Measurements from ENCODE around the gene MTPN.

The MTPN gene

GRCh38 chr7:135910393-135911036 is 66.6 kb downstream of the MTPN start:
- no peak overlapping the region for H3K4me2 ChIP-seq (ENCODE audit: low read depth, low read length)
- TF ChIP-seq EZH2phosphoT487 (IDR thresholded peaks at IDR 0.05; ENCODE audit: low read length) (no peak), EZH2 (optimal IDR thresholded peaks at IDR 0.05; ENCODE audit: low read depth, low read length) (no peak), CTCF (IDR thresholded peaks at IDR 0.05; ENCODE audit: low read length) (no peak)
- H4K20me1 ChIP-seq (ENCODE audit: insufficient read depth, low read length), result no peaks in the 10 kb centered on the region
- no peak overlapping the region for H3K27ac ChIP-seq (ENCODE audit: low read length)
- H3K9me2 ChIP-seq (replicated peaks; ENCODE audit: insufficient read depth, low read length), result no peaks in the 10 kb centered on the region
- H3F3A ChIP-seq (ENCODE audit: insufficient read depth, low read length), result no peaks in the 10 kb centered on the region
- H3K27me3 ChIP-seq (replicated peaks; ENCODE audit: insufficient read depth, low read length), result no peaks in the 10 kb centered on the region
- H3K36me3 ChIP-seq (replicated peaks; ENCODE audit: insufficient read depth, low read length), result no peaks in the 10 kb centered on the region
- no peak overlapping the region for H3K9ac ChIP-seq (ENCODE audit: low read length)
- no peaks in the 10 kb centered on the region for H3K9me3 ChIP-seq (replicated peaks; ENCODE audit: insufficient read depth, low read length)
- no peak overlapping the region for H3K4me3 ChIP-seq (ENCODE audit: low read length)
- H2AFZ ChIP-seq (ENCODE audit: low read length), result no peak overlapping the region
- no peaks in the 10 kb centered on the region for H3K79me2 ChIP-seq (ENCODE audit: low read length)
- H3K4me1 ChIP-seq (ENCODE audit: low read length), result no peaks in the 10 kb centered on the region
- no peak for DNase-seq

- no peak for DNase-seq
- no peak overlapping the region for H3K4me2 ChIP-seq (ENCODE audit: low read depth, low read length)
- no peaks in the 10 kb centered on the region for H3K36me3 ChIP-seq (replicated peaks; ENCODE audit: insufficient read depth, low read length)
Measured at GRCh38 chr7:135905858-135906257, 71.3 kb downstream of the MTPN start.

GRCh38 chr7:135905355-135905754 is 71.8 kb downstream of the MTPN start:
- no peak overlapping the region for H3K27ac ChIP-seq (ENCODE audit: low read length)
- H3K4me2 ChIP-seq (ENCODE audit: low read depth, low read length), result no peak overlapping the region
- no peak overlapping the region for H2AFZ ChIP-seq (ENCODE audit: low read length)
- H3K4me3 ChIP-seq (ENCODE audit: low read length), result no peak overlapping the region
- H3K36me3 ChIP-seq (replicated peaks; ENCODE audit: insufficient read depth, low read length), result no peaks in the 10 kb centered on the region
- no peaks in the 10 kb centered on the region for H3K9me3 ChIP-seq (replicated peaks; ENCODE audit: insufficient read depth, low read length)
- no peaks in the 10 kb centered on the region for H3F3A ChIP-seq (ENCODE audit: insufficient read depth, low read length)
- H3K27me3 ChIP-seq (replicated peaks; ENCODE audit: insufficient read depth, low read length), result no peaks in the 10 kb centered on the region
- no peaks in the 10 kb centered on the region for H4K20me1 ChIP-seq (ENCODE audit: insufficient read depth, low read length)
- H3K9ac ChIP-seq (ENCODE audit: low read length), result no peak overlapping the region
- no peaks in the 10 kb centered on the region for H3K9me2 ChIP-seq (replicated peaks; ENCODE audit: insufficient read depth, low read length)
- no peak for TF ChIP-seq EZH2phosphoT487 (IDR thresholded peaks at IDR 0.05; ENCODE audit: low read length)
- no peak for TF ChIP-seq CTCF (IDR thresholded peaks at IDR 0.05; ENCODE audit: low read length)
- no peak for TF ChIP-seq EZH2 (optimal IDR thresholded peaks at IDR 0.05; ENCODE audit: low read depth, low read length)
- DNase-seq, result no peak
- H3K79me2 ChIP-seq (ENCODE audit: low read length), result no peaks in the 10 kb centered on the region
- no peaks in the 10 kb centered on the region for H3K4me1 ChIP-seq (ENCODE audit: low read length)

More at GRCh38 chr7:135905858-135906257, 71.3 kb downstream of the MTPN start:
- H2AFZ ChIP-seq (ENCODE audit: low read length), result no peak overlapping the region
- H3K27me3 ChIP-seq (replicated peaks; ENCODE audit: insufficient read depth, low read length), result no peaks in the 10 kb centered on the region
- no peak overlapping the region for H3K27ac ChIP-seq (ENCODE audit: low read length)
- no peaks in the 10 kb centered on the region for H3K9me2 ChIP-seq (replicated peaks; ENCODE audit: insufficient read depth, low read length)
- no peaks in the 10 kb centered on the region for H3F3A ChIP-seq (ENCODE audit: insufficient read depth, low read length)
- H3K9me3 ChIP-seq (replicated peaks; ENCODE audit: insufficient read depth, low read length), result no peaks in the 10 kb centered on the region
- H3K4me1 ChIP-seq (ENCODE audit: low read length), result no peaks in the 10 kb centered on the region
- TF ChIP-seq EZH2phosphoT487 (IDR thresholded peaks at IDR 0.05; ENCODE audit: low read length) (no peak), CTCF (IDR thresholded peaks at IDR 0.05; ENCODE audit: low read length) (no peak), EZH2 (optimal IDR thresholded peaks at IDR 0.05; ENCODE audit: low read depth, low read length) (no peak)
- no peak overlapping the region for H3K4me3 ChIP-seq (ENCODE audit: low read length)
- no peaks in the 10 kb centered on the region for H3K79me2 ChIP-seq (ENCODE audit: low read length)
- no peak overlapping the region for H3K9ac ChIP-seq (ENCODE audit: low read length)
- H4K20me1 ChIP-seq (ENCODE audit: insufficient read depth, low read length), result no peaks in the 10 kb centered on the region

Data from MM.1S (cell line).